ENCODE measurements around the gene TRPC4AP. TPM values are rescaled to one million over a fixed set of nuclear protein-coding genes. Genes with fewer than 3 reads are reported as not detected.

TRPC4AP gene
- total and polyA plus RNA-seq, 9 donors: 30.5 to 51.8 (median 40.7) TPM

GRCh38 chr20:35120012-35120701 is 27.6 kb upstream of the TRPC4AP start:
- H3K36me3 ChIP-seq: no peaks in the 10 kb centered on the region
- no peak overlapping the region for H3K27ac ChIP-seq
- no peak for DNase-seq

GRCh38 chr20:35117629-35118028 is 25.0 kb upstream of the TRPC4AP start:
- 64 to 83% (median 81%) methylated on average over 1 of the region's 1 CpG for WGBS, 3 donors
- Histone ChIP-seq H3K4me3 (no peak overlapping the region), H3K9me3 (no peaks in the 10 kb centered on the region), H3K27me3 (no peaks in the 10 kb centered on the region), H3K4me1 (ENCODE audit: insufficient read depth) (peaks cover 2% of the 10 kb centered on the region), H3K36me3 (no peaks in the 10 kb centered on the region), H3K27ac (no peak overlapping the region)
- intact Hi-C loops (cut with DNase I): no loop called here
- DNase-seq: no peak
- no peak for TF ChIP-seq POLR2A (IDR thresholded peaks at IDR 0.05)
- no peak for TF ChIP-seq CTCF (IDR thresholded peaks at IDR 0.05)
- no peak for TF ChIP-seq EP300 (IDR thresholded peaks at IDR 0.05)

More at GRCh38 chr20:35120012-35120701, 27.6 kb upstream of the TRPC4AP start:
- Histone ChIP-seq H3K9me3 (no peaks in the 10 kb centered on the region), H3K4me1 (ENCODE audit: insufficient read depth) (peaks cover 2% of the 10 kb centered on the region), H3K27me3 (no peaks in the 10 kb centered on the region), H3K4me3 (no peak overlapping the region)
- no peak for TF ChIP-seq CTCF (IDR thresholded peaks at IDR 0.05)
- TF ChIP-seq POLR2A (IDR thresholded peaks at IDR 0.05): no peak
- TF ChIP-seq EP300 (IDR thresholded peaks at IDR 0.05): no peak
- 71 to 83% (median 75%) methylated on average over 8 of the region's 8 CpGs for WGBS, 3 donors
- intact Hi-C loops (cut with DNase I): no loop called here

DNA sequence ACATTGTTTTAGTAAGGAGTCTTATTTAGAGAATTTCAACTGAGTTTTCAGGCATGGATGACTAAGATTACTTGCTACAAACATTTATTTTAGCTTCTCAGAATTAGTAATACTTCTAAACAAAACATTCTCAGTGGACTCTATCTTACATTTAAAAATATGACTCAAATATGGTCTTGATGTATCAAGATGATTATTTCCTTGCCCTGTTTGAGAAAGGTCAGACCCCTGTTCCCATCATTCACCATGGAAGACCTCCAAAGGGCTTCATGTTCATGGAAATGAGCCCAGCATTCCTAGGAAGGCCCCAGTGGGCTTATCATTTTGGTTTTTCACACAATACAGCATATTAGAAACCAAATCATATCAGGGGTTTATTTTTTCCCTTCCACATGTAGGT is 24.6 kb upstream of the TRPC4AP start:
- Histone ChIP-seq H3K36me3 (no peaks in the 10 kb centered on the region), H3K4me3 (no peak overlapping the region), H3K4me1 (ENCODE audit: insufficient read depth) (peaks cover 2% of the 10 kb centered on the region), H3K9me3 (no peaks in the 10 kb centered on the region), H3K27me3 (no peaks in the 10 kb centered on the region), H3K27ac (no peak overlapping the region)
- no peak for DNase-seq
- TF ChIP-seq CTCF (IDR thresholded peaks at IDR 0.05): no peak
- TF ChIP-seq EP300 (IDR thresholded peaks at IDR 0.05): no peak
- TF ChIP-seq POLR2A (IDR thresholded peaks at IDR 0.05): no peak
- intact Hi-C loops (cut with DNase I): no loop called here

DNA sequence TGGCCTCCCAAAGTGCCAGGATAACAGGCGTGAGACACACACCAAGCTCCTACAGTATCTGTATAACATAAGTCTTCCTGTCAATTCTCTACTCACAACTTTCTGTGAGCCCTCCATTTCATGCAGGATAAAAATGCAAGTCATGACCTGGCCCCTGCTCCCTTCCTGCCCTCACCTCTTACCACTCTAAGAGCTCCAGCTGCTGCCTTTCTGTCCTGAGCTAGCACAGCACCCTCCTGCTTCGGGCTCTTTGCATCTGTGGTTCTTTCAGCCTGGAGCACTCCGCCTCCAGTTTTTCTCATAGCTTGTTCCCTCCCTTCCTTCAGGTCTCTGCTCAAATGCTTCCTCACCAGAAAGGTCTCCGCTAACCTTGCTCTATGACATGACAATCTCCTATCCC is 23.7 kb upstream of the TRPC4AP start:
- TF ChIP-seq POLR2A (IDR thresholded peaks at IDR 0.05) (no peak), CTCF (IDR thresholded peaks at IDR 0.05) (no peak)
- DNase-seq: no peak
- Histone ChIP-seq H3K4me1 (ENCODE audit: insufficient read depth) (peaks cover 2% of the 10 kb centered on the region), H3K4me3 (no peak overlapping the region), H3K27me3 (no peaks in the 10 kb centered on the region), H3K36me3 (no peaks in the 10 kb centered on the region), H3K9me3 (no peaks in the 10 kb centered on the region), H3K27ac (no peak overlapping the region)
- intact Hi-C loops (cut with DNase I): no loop called here
- 88 to 95% (median 91%) methylated on average over 4 of the region's 4 CpGs for WGBS, 3 donors
